HG03520 (cell line): ENCODE data around the gene CIBAR2.

ENCODE experiments used
- ATAC-seq: cut with Tn5 transposase; IDR thresholded peaks from one replicate; pipeline ENCODE4 v1.9.1; 2021; ENCODE audit warnings: mild to moderate bottlenecking, moderate library complexity; ENCODE audit not compliant: unreplicated experiment

The CIBAR2 gene

GRCh38 chr16:85144026-85144915 lies 32.0 kb upstream of the CIBAR2 start:
- ATAC-seq: no peak

GRCh38 chr16:85142771-85143211 lies 30.5 kb upstream of the CIBAR2 start:
- no peak for ATAC-seq

- no peak for ATAC-seq
Measured at GRCh38 chr16:85142129-85142513, 29.8 kb upstream of the CIBAR2 start.

GRCh38 chr16:85141491-85142128 lies 29.3 kb upstream of the CIBAR2 start:
- no peak for ATAC-seq

- no peak for ATAC-seq
Measured at GRCh38 chr16:85140455-85141012, 28.3 kb upstream of the CIBAR2 start.

- ATAC-seq: no peak
Measured at GRCh38 chr16:85139881-85140339, 27.6 kb upstream of the CIBAR2 start.

- ATAC-seq: no peak
Measured at GRCh38 chr16:85138825-85139627, 26.8 kb upstream of the CIBAR2 start.

- ATAC-seq: no peak
Measured at GRCh38 chr16:85138073-85138824, 26.0 kb upstream of the CIBAR2 start.

GRCh38 chr16:85137323-85138072 lies 25.2 kb upstream of the CIBAR2 start:
- no peak for ATAC-seq

- no peak for ATAC-seq
Measured at GRCh38 chr16:85136702-85137322, 24.5 kb upstream of the CIBAR2 start.

- no peak for ATAC-seq
Measured at GRCh38 chr16:85136213-85136701, 24.0 kb upstream of the CIBAR2 start.

- ATAC-seq: no peak
Measured at GRCh38 chr16:85134789-85135142, 22.5 kb upstream of the CIBAR2 start.

- ATAC-seq: no peak
Measured at GRCh38 chr16:85134076-85134788, 22.0 kb upstream of the CIBAR2 start.

- no peak for ATAC-seq
Measured at GRCh38 chr16:85133290-85133599, 21.0 kb upstream of the CIBAR2 start.

- no peak for ATAC-seq
Measured at GRCh38 chr16:85132456-85133289, 20.4 kb upstream of the CIBAR2 start.

- ATAC-seq: no peak
Measured at GRCh38 chr16:85130705-85131028, 18.4 kb upstream of the CIBAR2 start.

GRCh38 chr16:85129876-85130704 lies 17.8 kb upstream of the CIBAR2 start:
- ATAC-seq: no peak
